ENCODE measurements around the gene SPATC1L.
A peak's percentile ranks its signal among the peaks of the same experiment; 100 is the strongest.
"Not testable (repeated sequence)": the region's sequence is repeated elsewhere in the genome, so short reads cannot be mapped to it uniquely, and the experiment has no call there.

Gene SPATC1L

GRCh38 chr21:46199436-46200373 lies 15.4 kb upstream of the SPATC1L start:
- no peak for DNase-seq

- no peak for DNase-seq
Measured at GRCh38 chr21:46196733-46197132, 12.5 kb upstream of the SPATC1L start.

GRCh38 chr21:46195595-46196195 lies 11.4 kb upstream of the SPATC1L start:
- no peak for DNase-seq

GRCh38 chr21:46194374-46195334 lies 10.4 kb upstream of the SPATC1L start:
- no peak for DNase-seq

GRCh38 chr21:46193829-46194373 lies 9.6 kb upstream of the SPATC1L start:
- DNase-seq, result no peak

GRCh38 chr21:46191686-46192575 lies 7.7 kb upstream of the SPATC1L start:
- DNase-seq, result no peak

GRCh38 chr21:46191257-46191685 lies 7.0 kb upstream of the SPATC1L start:
- peak; percentile 26 to 57 for DNase-seq

GRCh38 chr21:46190491-46191131 lies 6.4 kb upstream of the SPATC1L start:
- no peak for DNase-seq

GRCh38 chr21:46189959-46190490 lies 5.8 kb upstream of the SPATC1L start:
- DNase-seq, result no peak

GRCh38 chr21:46189213-46189958 lies 5.1 kb upstream of the SPATC1L start:
- DNase-seq, result no peak

GRCh38 chr21:46188226-46189212 lies 4.3 kb upstream of the SPATC1L start:
- peak; percentile 52 to 67 for DNase-seq

- no peak for DNase-seq
Measured at GRCh38 chr21:46187814-46188213, 3.6 kb upstream of the SPATC1L start.

GRCh38 chr21:46187261-46187660 lies 3.0 kb upstream of the SPATC1L start:
- no peak for DNase-seq

- no peak for DNase-seq
Measured at GRCh38 chr21:46185716-46186115, 1.5 kb upstream of the SPATC1L start.

GRCh38 chr21:46184625-46185555 lies 631 bp upstream of the SPATC1L start:
- peak; percentile 19 to 51 for DNase-seq

- DNase-seq, result not testable (repeated sequence)
Measured at GRCh38 chr21:46183337-46183909, 836 bp downstream of the SPATC1L start.

All from inflammatory macrophage treated with lipopolysaccharide for 1 hour (primary cell).